ENCODE measurements around the gene NCKAP5.

DNA sequence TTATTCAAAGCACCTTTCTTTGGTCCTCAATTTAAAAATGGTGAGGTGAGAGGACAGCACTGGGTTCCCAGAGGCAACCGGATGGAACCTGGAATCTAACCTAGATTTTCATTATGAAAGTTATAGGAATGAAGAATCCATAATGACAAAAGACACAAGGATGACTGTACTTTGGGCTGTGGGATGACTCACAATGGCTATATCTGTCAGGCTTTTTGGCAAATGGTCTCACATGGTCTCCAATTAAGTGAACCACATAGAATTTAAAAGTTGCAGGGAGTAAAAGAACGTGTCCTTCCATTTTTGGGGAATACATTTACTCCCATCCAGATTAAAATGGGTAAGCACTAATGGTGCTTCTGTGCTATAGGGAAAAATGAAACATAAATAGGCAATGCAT, 866.5 kb downstream of the NCKAP5 start:
- TF ChIP-seq, protein P1, sequence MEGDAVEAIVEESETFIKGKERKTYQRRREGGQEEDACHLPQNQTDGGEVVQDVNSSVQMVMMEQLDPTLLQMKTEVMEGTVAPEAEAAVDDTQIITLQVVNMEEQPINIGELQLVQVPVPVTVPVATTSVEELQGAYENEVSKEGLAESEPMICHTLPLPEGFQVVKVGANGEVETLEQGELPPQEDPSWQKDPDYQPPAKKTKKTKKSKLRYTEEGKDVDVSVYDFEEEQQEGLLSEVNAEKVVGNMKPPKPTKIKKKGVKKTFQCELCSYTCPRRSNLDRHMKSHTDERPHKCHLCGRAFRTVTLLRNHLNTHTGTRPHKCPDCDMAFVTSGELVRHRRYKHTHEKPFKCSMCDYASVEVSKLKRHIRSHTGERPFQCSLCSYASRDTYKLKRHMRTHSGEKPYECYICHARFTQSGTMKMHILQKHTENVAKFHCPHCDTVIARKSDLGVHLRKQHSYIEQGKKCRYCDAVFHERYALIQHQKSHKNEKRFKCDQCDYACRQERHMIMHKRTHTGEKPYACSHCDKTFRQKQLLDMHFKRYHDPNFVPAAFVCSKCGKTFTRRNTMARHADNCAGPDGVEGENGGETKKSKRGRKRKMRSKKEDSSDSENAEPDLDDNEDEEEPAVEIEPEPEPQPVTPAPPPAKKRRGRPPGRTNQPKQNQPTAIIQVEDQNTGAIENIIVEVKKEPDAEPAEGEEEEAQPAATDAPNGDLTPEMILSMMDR (IDR thresholded peaks at IDR 0.05; ENCODE audit: control extremely low read depth in 1 of 3, insufficient read depth in 1 of 3, low read depth in 1 of 3, low read length in 3 of 3), result no peak
- TF ChIP-seq EZH2 (IDR thresholded peaks at IDR 0.05; ENCODE audit: low read depth, low read length, severe bottlenecking) (no peak), POLR2AphosphoS5 (IDR thresholded peaks at IDR 0.05; ENCODE audit: low read depth, low read length) (no peak), SUZ12 (IDR thresholded peaks at IDR 0.05; ENCODE audit: low read length) (no peak), TCF12 (IDR thresholded peaks at IDR 0.05; ENCODE audit: low read depth, low read length) (no peak)
